ENCODE measurements around the gene TNNC2.

The TNNC2 gene

GRCh38 chr20:45835329-45835765, 8.2 kb upstream of the TNNC2 start:
- no peaks in the 10 kb centered on the region for H3K27me3 ChIP-seq (ENCODE audit: low read length)
- no peak overlapping the region for H3K27ac ChIP-seq (ENCODE audit: low read depth, low read length)
- H3K36me3 ChIP-seq (ENCODE audit: low read length): no peaks in the 10 kb centered on the region
- H2AFZ ChIP-seq (ENCODE audit: low read depth, low read length, severe bottlenecking): no peak overlapping the region
- H3F3A ChIP-seq (ENCODE audit: insufficient read depth): no peaks in the 10 kb centered on the region
- no peaks in the 10 kb centered on the region for H3K79me2 ChIP-seq (ENCODE audit: insufficient read depth, low read length)
- H3K9ac ChIP-seq (ENCODE audit: low read length): no peak overlapping the region
- no peaks in the 10 kb centered on the region for H4K20me1 ChIP-seq (ENCODE audit: low read depth, low read length)
- no peak overlapping the region for H3K4me3 ChIP-seq (ENCODE audit: insufficient read depth, low read length, poor library complexity, severe bottlenecking)
- TF ChIP-seq EZH2phosphoT487 (conservative IDR thresholded peaks at IDR 0.05; ENCODE audit: low read length): no peak
- TF ChIP-seq CTCF (IDR thresholded peaks at IDR 0.05; ENCODE audit: insufficient read depth, low read length, poor library complexity, severe bottlenecking): no peak
- H3K4me2 ChIP-seq (ENCODE audit: low read depth, low read length, poor library complexity, severe bottlenecking): no peak overlapping the region
- no peaks in the 10 kb centered on the region for H3K9me2 ChIP-seq (replicated peaks; ENCODE audit: insufficient read depth, low read length)
- no peaks in the 10 kb centered on the region for H3K9me3 ChIP-seq (ENCODE audit: insufficient read depth, low read length)

- Histone ChIP-seq H3K27me3 (ENCODE audit: low read length) (no peaks in the 10 kb centered on the region), H3K9ac (ENCODE audit: low read length) (no peak overlapping the region), H2AFZ (ENCODE audit: low read depth, low read length, severe bottlenecking) (no peak overlapping the region), H3K9me3 (ENCODE audit: insufficient read depth, low read length) (no peaks in the 10 kb centered on the region), H3K4me3 (ENCODE audit: insufficient read depth, low read length, poor library complexity, severe bottlenecking) (no peak overlapping the region), H3K9me2 (replicated peaks; ENCODE audit: insufficient read depth, low read length) (no peaks in the 10 kb centered on the region), H3K36me3 (ENCODE audit: low read length) (no peaks in the 10 kb centered on the region), H3K79me2 (ENCODE audit: insufficient read depth, low read length) (no peaks in the 10 kb centered on the region), H4K20me1 (ENCODE audit: low read depth, low read length) (no peaks in the 10 kb centered on the region), H3K4me2 (ENCODE audit: low read depth, low read length, poor library complexity, severe bottlenecking) (no peak overlapping the region), H3F3A (ENCODE audit: insufficient read depth) (no peaks in the 10 kb centered on the region), H3K27ac (ENCODE audit: low read depth, low read length) (no peak overlapping the region)
- no peak for TF ChIP-seq CTCF (IDR thresholded peaks at IDR 0.05; ENCODE audit: insufficient read depth, low read length, poor library complexity, severe bottlenecking)
- no peak for TF ChIP-seq EZH2phosphoT487 (conservative IDR thresholded peaks at IDR 0.05; ENCODE audit: low read length)
These were observed 7.7 kb upstream of the TNNC2 start for GRCh38 chr20:45834797-45835161.

GRCh38 chr20:45833883-45834796, 7.0 kb upstream of the TNNC2 start:
- H2AFZ ChIP-seq (ENCODE audit: low read depth, low read length, severe bottlenecking): no peak overlapping the region
- no peak overlapping the region for H3K4me3 ChIP-seq (ENCODE audit: insufficient read depth, low read length, poor library complexity, severe bottlenecking)
- H3K9ac ChIP-seq (ENCODE audit: low read length): no peak overlapping the region
- H3K27me3 ChIP-seq (ENCODE audit: low read length): no peaks in the 10 kb centered on the region
- no peaks in the 10 kb centered on the region for H3F3A ChIP-seq (ENCODE audit: insufficient read depth)
- no peak for TF ChIP-seq EZH2phosphoT487 (conservative IDR thresholded peaks at IDR 0.05; ENCODE audit: low read length)
- no peak for TF ChIP-seq CTCF (IDR thresholded peaks at IDR 0.05; ENCODE audit: insufficient read depth, low read length, poor library complexity, severe bottlenecking)
- H4K20me1 ChIP-seq (ENCODE audit: low read depth, low read length): no peaks in the 10 kb centered on the region
- no peaks in the 10 kb centered on the region for H3K9me3 ChIP-seq (ENCODE audit: insufficient read depth, low read length)
- H3K27ac ChIP-seq (ENCODE audit: low read depth, low read length): no peak overlapping the region
- no peak overlapping the region for H3K4me2 ChIP-seq (ENCODE audit: low read depth, low read length, poor library complexity, severe bottlenecking)
- H3K9me2 ChIP-seq (replicated peaks; ENCODE audit: insufficient read depth, low read length): no peaks in the 10 kb centered on the region
- no peaks in the 10 kb centered on the region for H3K36me3 ChIP-seq (ENCODE audit: low read length)
- H3K79me2 ChIP-seq (ENCODE audit: insufficient read depth, low read length): no peaks in the 10 kb centered on the region

Data from SU-DHL-6 (cell line).